IPS DF 6.9 (cell line): Measurements from ENCODE around the gene CLDN19.
A peak's percentile ranks its signal among the peaks of the same experiment; 100 is the strongest.

Source experiments
- DNase-seq: peaks from one replicate; pipeline ENCODE4 v3.0.0-alpha.2; 2013; ENCODE audit warnings: low read depth, low spot score
- H3K27ac ChIP-seq: one replicate; pipeline ENCODE4 v1.5.1; 2013; ENCODE audit warnings: low read length, control low read depth
- H3K27me3 ChIP-seq: 2 replicates; pipeline ENCODE4 v1.6.1; 2013; ENCODE audit warnings: mild to moderate bottlenecking, low read length; ENCODE audit not compliant: control insufficient read depth, insufficient read depth
- H3K36me3 ChIP-seq: 2 replicates; pipeline ENCODE4 v1.6.1; 2013; ENCODE audit warnings: low read length; ENCODE audit not compliant: control insufficient read depth, insufficient read depth
- H3K4me1 ChIP-seq: 2 replicates; pipeline ENCODE4 v1.6.1; 2013; ENCODE audit warnings: low read length; ENCODE audit not compliant: control insufficient read depth, insufficient read depth
- H3K4me3 ChIP-seq: 2 replicates; pipeline ENCODE4 v1.5.1; 2013; ENCODE audit warnings: mild to moderate bottlenecking, low read length
- H3K9me3 ChIP-seq: 2 replicates; pipeline ENCODE4 v1.6.1; 2013; ENCODE audit warnings: low read length, inconsistent platforms; ENCODE audit not compliant: control insufficient read depth, insufficient read depth
- WGBS: extraction: QIAGEN DNeasy Blood & Tissue Kit; methylation state at CpG from one replicate; pipeline ENCODE4 v1.1.7; 2013; ENCODE audit warnings: mixed read lengths, missing lambda C conversion rate; ENCODE audit not compliant: insufficient read length, insufficient coverage; 5-methylcytosine and 5-hydroxymethylcytosine counted together

CLDN19 gene

GRCh38 chr1:42703888-42704464 lies 36.1 kb downstream of the CLDN19 start:
- H3K9me3 ChIP-seq: no peaks in the 10 kb centered on the region
- H3K36me3 ChIP-seq: peaks cover 25% of the 10 kb centered on the region; the same call in 1 of the 2 replicates
- DNase-seq: no peak
- H3K4me1 ChIP-seq: no peaks in the 10 kb centered on the region
- H3K27me3 ChIP-seq: no peaks in the 10 kb centered on the region
- H3K4me3 ChIP-seq: no peak overlapping the region
- WGBS: no CpG with 5 or more reads among the region's 7 CpGs
- H3K27ac ChIP-seq: no peak overlapping the region

- no peaks in the 10 kb centered on the region for H3K9me3 ChIP-seq
- H3K27me3 ChIP-seq: no peaks in the 10 kb centered on the region; the same call in 1 of the 2 replicates
- H3K27ac ChIP-seq: no peak overlapping the region
- no peak for DNase-seq
- peaks cover 36% of the 10 kb centered on the region; the same call in 1 of the 2 replicates for H3K36me3 ChIP-seq
- no peak overlapping the region for H3K4me3 ChIP-seq
- no peaks in the 10 kb centered on the region for H3K4me1 ChIP-seq
Observed at GRCh38 chr1:42700006-42700405, 40.0 kb downstream of the CLDN19 start.

GRCh38 chr1:42698081-42698813 lies 41.8 kb downstream of the CLDN19 start:
- DNase-seq: no peak
- Histone ChIP-seq H3K4me3 (no peak overlapping the region), H3K27ac (no peak overlapping the region), H3K27me3 (no peaks in the 10 kb centered on the region; the same call in 1 of the 2 replicates), H3K4me1 (no peaks in the 10 kb centered on the region), H3K36me3 (peaks cover 29% of the 10 kb centered on the region; the same call in 1 of the 2 replicates), H3K9me3 (no peaks in the 10 kb centered on the region)
- WGBS: no CpG with 5 or more reads among the region's 4 CpGs

GRCh38 chr1:42692911-42693310 lies 47.1 kb downstream of the CLDN19 start:
- H3K9me3 ChIP-seq: no peaks in the 10 kb centered on the region
- no peak overlapping the region for H3K27ac ChIP-seq
- H3K4me3 ChIP-seq: no peak overlapping the region
- H3K4me1 ChIP-seq: peaks cover 1% of the 10 kb centered on the region; the same call in 1 of the 2 replicates
- no peak for DNase-seq
- no CpG with 5 or more reads among the region's 2 CpGs for WGBS
- H3K27me3 ChIP-seq: no peaks in the 10 kb centered on the region
- peaks cover 10% of the 10 kb centered on the region; the same call in 1 of the 2 replicates for H3K36me3 ChIP-seq

- Histone ChIP-seq H3K27ac (no peak overlapping the region), H3K9me3 (no peaks in the 10 kb centered on the region), H3K36me3 (peaks cover 7% of the 10 kb centered on the region; the same call in 1 of the 2 replicates), H3K27me3 (no peaks in the 10 kb centered on the region), H3K4me1 (peaks cover 1% of the 10 kb centered on the region; the same call in 1 of the 2 replicates), H3K4me3 (no peak overlapping the region)
- WGBS: no CpG with 5 or more reads among the region's 5 CpGs
- DNase-seq: no peak
Observed at GRCh38 chr1:42692461-42692860, 47.6 kb downstream of the CLDN19 start.

GRCh38 chr1:42691157-42691498 lies 48.9 kb downstream of the CLDN19 start:
- no peak for DNase-seq
- WGBS: no CpG with 5 or more reads among the region's 4 CpGs
- Histone ChIP-seq H3K36me3 (peaks cover 2% of the 10 kb centered on the region; the same call in 1 of the 2 replicates), H3K27me3 (no peaks in the 10 kb centered on the region), H3K27ac (no peak overlapping the region), H3K4me1 (peaks cover 1% of the 10 kb centered on the region; the same call in 1 of the 2 replicates), H3K4me3 (no peak overlapping the region), H3K9me3 (no peaks in the 10 kb centered on the region)

- Histone ChIP-seq H3K9me3 (no peaks in the 10 kb centered on the region), H3K27me3 (no peaks in the 10 kb centered on the region), H3K4me3 (no peak overlapping the region), H3K36me3 (peaks cover 1% of the 10 kb centered on the region; the same call in 1 of the 2 replicates), H3K4me1 (peaks cover 1% of the 10 kb centered on the region; the same call in 1 of the 2 replicates), H3K27ac (no peak overlapping the region)
- no CpG with 5 or more reads among the region's 1 CpG for WGBS
- no peak for DNase-seq
Observed at GRCh38 chr1:42690477-42691156, 49.4 kb downstream of the CLDN19 start.

- H3K27me3 ChIP-seq: no peaks in the 10 kb centered on the region
- no peaks in the 10 kb centered on the region; the same call in 1 of the 2 replicates for H3K36me3 ChIP-seq
- no peak for DNase-seq
- H3K4me1 ChIP-seq: peaks cover 1% of the 10 kb centered on the region; the same call in 1 of the 2 replicates
- no peaks in the 10 kb centered on the region for H3K9me3 ChIP-seq
- no CpG with 5 or more reads among the region's 3 CpGs for WGBS
- no peak overlapping the region for H3K4me3 ChIP-seq
- H3K27ac ChIP-seq: no peak overlapping the region
Observed at GRCh38 chr1:42689912-42690311, 50.1 kb downstream of the CLDN19 start.

GRCh38 chr1:42686418-42686817 lies 53.6 kb downstream of the CLDN19 start:
- H3K36me3 ChIP-seq: peaks cover 3% of the 10 kb centered on the region; the same call in 1 of the 2 replicates
- DNase-seq: no peak
- H3K27me3 ChIP-seq: no peaks in the 10 kb centered on the region
- H3K4me3 ChIP-seq: no peak overlapping the region
- H3K27ac ChIP-seq: no peak overlapping the region
- H3K4me1 ChIP-seq: peaks cover 1% of the 10 kb centered on the region; the same call in 1 of the 2 replicates
- H3K9me3 ChIP-seq: no peaks in the 10 kb centered on the region
- no CpG with 5 or more reads among the region's 4 CpGs for WGBS

GRCh38 chr1:42684139-42684538 lies 55.9 kb downstream of the CLDN19 start:
- no peak for DNase-seq
- no CpG with 5 or more reads among the region's 5 CpGs for WGBS
- Histone ChIP-seq H3K4me1 (peaks cover 1% of the 10 kb centered on the region; the same call in 1 of the 2 replicates), H3K27ac (no peak overlapping the region), H3K27me3 (no peaks in the 10 kb centered on the region), H3K36me3 (peaks cover 3% of the 10 kb centered on the region; the same call in 1 of the 2 replicates), H3K9me3 (no peaks in the 10 kb centered on the region), H3K4me3 (peak overlapping the region; percentile 27; the same call in 1 of the 2 replicates)
